LNCaP clone FGC (cell line): Measurements from ENCODE around the gene IER5L.

ENCODE experiments used
- DNase-seq: peaks from one replicate; pipeline ENCODE4 v3.0.0-alpha.2; 2011; ENCODE audit warnings: low read depth
- H3K4me3 ChIP-seq: 2 replicates; pipeline ENCODE4 v1.5.1; 2011; ENCODE audit warnings: mild to moderate bottlenecking, low read depth, low read length, control low read depth
- TF ChIP-seq, protein P1 (sequence below): IDR thresholded peaks from 2 replicates; pipeline ENCODE4 v1.5.1; 2012; ENCODE audit warnings: mild to moderate bottlenecking; ENCODE audit not compliant: control insufficient read depth, insufficient read depth; ENCODE audit errors: extremely low read depth

Gene IER5L

DNA sequence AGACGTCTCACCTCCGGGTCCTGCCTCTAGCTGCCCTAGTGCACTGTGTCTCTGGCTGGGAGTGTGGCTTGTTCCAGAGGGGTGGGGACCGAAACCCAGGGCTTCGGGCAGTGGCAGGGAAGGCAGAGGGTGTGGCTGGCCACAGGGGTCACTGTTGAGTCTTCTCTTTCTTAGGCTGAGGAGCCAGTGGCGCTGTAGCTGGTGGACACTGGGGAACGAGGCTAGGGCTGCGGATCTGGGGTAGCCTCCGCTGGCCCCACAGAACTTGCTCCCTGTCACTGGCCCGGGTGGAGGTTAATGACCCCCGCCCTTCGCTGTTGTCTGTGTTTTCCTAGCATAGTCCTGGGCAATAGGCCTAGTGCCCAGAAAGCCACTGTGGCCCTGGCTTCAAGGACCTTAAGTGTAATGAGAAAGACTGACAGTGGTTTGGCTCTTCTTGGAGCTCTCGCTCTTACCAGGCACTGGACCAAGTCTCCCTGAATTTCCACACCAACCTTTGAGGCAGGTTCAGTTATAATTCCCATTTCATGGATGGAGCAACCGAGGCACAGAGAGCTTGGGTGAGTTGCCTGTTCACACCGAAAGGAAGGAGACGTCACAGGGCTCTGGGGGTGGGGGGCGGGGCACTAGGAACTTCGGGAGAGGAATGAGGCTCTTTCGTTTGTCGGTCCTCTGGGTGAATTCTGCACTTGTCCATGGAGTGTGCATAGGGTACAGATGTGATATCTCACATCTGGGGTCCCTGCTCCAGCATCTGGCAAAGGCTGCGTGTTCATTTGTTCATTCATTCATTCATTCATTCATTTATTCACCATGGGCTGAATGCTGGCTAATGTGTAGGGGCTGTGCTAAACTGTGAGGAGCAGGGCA, 4.8 kb upstream of the IER5L start:
- TF ChIP-seq, protein P1, sequence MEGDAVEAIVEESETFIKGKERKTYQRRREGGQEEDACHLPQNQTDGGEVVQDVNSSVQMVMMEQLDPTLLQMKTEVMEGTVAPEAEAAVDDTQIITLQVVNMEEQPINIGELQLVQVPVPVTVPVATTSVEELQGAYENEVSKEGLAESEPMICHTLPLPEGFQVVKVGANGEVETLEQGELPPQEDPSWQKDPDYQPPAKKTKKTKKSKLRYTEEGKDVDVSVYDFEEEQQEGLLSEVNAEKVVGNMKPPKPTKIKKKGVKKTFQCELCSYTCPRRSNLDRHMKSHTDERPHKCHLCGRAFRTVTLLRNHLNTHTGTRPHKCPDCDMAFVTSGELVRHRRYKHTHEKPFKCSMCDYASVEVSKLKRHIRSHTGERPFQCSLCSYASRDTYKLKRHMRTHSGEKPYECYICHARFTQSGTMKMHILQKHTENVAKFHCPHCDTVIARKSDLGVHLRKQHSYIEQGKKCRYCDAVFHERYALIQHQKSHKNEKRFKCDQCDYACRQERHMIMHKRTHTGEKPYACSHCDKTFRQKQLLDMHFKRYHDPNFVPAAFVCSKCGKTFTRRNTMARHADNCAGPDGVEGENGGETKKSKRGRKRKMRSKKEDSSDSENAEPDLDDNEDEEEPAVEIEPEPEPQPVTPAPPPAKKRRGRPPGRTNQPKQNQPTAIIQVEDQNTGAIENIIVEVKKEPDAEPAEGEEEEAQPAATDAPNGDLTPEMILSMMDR = no peak
- DNase-seq = no peak
- no peak overlapping the region for H3K4me3 ChIP-seq

DNA sequence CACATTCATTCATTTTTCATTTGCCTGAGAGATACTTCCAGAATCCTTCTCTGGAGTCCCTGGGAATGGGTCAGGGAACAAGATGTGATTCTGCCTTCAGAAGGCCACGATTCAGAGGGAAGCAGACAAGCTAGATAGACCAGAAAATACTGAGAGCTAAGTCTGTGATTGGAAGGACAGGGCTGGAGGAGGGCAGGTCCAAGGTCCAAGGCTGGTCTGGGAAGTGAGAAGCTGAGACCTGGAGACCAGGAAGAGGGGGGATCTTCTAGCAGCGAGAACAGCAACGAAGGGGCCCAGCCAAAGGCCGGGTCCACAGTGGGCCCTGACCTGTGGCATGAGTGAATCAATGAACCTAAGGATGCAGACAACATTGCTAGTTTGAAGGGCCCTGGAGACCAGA, 4.1 kb upstream of the IER5L start:
- TF ChIP-seq, protein P1 = no peak
- H3K4me3 ChIP-seq = no peak overlapping the region
- no peak for DNase-seq

DNA sequence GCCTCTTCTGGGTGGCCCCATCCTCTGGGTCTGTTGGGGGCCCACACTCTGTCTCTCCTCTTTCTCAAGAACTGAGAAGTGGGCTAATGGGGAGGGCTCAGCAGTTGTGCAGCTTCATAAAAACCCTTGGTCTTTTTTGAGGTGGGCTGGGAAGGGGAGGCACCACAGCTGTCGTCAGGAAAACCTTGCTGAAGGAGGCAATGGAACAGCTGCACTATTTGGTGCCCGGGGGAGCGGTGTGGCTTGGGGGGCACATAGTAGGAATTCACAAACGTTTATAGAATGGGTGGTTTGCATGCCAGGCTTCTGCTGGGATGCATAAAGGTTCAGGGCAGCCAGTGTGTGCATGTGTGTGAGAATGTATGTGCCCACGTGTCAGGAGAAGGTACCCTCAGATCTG, 3.2 kb upstream of the IER5L start:
- H3K4me3 ChIP-seq = no peak overlapping the region
- DNase-seq = no peak
- TF ChIP-seq, protein P1 = no peak

DNA sequence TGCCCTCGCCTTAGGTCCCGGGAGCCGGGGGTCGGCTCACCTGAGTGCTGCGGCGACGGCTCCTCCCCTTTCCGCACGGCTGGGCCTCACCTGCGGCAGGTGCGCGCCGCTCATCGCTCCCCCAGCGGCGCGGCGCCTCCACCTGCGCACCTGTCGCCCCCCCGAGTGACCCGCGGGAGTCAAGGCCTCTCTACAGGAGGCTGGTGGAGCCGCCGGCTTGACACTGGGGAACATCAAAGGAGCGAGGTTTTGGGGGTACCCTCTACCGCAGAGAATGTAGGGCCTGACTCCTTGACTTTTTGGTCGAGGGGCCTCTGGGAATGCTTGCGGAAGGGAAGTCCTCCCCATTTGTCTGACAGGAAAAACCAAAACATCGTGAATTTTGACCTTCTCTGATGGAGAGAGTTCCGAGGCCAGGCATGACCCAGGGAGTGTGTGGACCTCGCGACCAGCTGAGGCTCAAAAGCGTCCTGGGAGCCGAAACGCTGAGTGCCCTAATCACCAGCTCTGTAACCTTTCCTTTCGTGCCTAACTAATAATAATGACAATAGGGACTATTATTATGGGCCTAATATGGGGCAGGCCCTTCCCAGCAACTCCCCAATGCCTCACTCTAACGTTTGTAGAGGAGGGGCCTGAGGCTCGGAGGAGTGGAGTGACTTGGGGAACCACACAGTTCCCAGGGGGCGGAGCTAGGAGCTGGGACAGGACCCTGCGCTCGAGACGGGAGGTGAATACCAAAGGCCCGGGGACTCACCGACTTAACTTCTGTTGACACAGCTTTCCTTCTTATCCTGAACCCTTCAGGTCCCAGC, 714 bp upstream of the IER5L start:
- DNase-seq = no peak

DNA sequence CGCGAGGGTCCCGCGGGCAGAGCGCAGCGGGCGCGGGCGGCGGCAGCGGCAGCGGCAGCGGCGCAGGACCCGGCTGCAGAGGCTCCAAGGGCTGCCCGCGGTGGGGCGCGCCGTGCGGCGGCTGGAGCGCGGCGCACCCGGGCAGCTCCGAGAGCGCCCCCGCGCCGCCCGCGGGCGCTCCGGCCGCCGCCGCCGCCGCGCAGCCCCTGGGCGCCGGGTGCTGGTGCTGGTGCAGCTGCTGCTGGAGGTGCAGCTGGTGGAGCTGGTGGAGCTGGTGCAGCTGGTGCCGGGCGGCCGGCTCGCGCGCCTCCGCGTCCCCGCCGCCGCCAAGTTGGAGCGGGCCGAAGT, 644 bp downstream of the IER5L start:
- H3K4me3 ChIP-seq = peak overlapping the region; percentile 66
- DNase-seq = no peak
- TF ChIP-seq, protein P1 = no peak; the same call in 1 of the 2 replicates

More for the DNA sequence above, 714 bp upstream of the IER5L start:
- H3K4me3 ChIP-seq = peak overlapping the region; percentile 66
- TF ChIP-seq, protein P1 = no peak

DNA sequence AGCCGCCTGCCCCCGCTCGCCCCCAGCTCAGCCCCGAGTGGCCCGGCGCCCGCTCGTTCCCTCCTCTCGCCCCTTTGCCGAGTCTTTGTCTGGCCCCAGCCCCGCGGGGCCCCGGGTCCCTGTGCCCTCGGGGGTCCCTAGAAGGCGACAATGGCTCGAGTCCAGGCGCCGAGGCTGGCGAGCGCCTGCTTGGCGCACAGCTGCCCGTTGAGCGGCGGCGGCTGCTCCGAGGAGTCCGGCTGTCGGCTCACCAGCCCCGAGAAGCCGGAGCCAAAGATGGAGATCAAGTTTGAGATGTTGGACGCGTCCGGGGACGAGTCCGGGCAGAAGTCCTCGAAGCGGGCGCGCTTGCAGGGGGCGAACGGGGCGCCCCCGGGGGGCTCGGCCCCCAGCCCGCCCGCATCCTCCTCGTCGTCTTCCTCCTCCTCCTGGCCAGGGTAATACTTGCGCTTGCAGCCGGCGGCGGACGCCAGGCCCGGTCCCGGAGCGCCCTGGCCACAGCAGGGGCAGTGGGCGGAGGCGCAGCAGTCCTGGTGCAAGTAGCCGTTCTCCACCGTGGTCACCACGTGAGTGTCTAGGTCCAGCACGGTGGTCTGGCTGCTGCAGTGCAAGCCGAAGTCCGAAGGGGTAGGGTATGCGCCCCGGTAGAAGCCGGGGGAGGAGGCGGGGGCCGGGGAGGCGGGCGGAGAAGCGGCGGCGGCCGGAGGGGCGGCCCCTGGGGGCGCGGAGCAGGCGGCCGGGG, 1.2 kb downstream of the IER5L start:
- H3K4me3 ChIP-seq = peak overlapping the region; percentile 70
- DNase-seq = no peak
- TF ChIP-seq, protein P1 = no peak
